GM10847 (cell line): ENCODE measurements around the gene ARL3.

Experiments used
- POLR2A ChIP-seq: IDR thresholded peaks from 2 replicates; pipeline ENCODE4 v1.6.1; 2011; ENCODE audit not compliant: insufficient read length; ENCODE audit errors: extremely low read depth

The ARL3 gene, protein sequence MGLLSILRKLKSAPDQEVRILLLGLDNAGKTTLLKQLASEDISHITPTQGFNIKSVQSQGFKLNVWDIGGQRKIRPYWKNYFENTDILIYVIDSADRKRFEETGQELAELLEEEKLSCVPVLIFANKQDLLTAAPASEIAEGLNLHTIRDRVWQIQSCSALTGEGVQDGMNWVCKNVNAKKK

DNA sequence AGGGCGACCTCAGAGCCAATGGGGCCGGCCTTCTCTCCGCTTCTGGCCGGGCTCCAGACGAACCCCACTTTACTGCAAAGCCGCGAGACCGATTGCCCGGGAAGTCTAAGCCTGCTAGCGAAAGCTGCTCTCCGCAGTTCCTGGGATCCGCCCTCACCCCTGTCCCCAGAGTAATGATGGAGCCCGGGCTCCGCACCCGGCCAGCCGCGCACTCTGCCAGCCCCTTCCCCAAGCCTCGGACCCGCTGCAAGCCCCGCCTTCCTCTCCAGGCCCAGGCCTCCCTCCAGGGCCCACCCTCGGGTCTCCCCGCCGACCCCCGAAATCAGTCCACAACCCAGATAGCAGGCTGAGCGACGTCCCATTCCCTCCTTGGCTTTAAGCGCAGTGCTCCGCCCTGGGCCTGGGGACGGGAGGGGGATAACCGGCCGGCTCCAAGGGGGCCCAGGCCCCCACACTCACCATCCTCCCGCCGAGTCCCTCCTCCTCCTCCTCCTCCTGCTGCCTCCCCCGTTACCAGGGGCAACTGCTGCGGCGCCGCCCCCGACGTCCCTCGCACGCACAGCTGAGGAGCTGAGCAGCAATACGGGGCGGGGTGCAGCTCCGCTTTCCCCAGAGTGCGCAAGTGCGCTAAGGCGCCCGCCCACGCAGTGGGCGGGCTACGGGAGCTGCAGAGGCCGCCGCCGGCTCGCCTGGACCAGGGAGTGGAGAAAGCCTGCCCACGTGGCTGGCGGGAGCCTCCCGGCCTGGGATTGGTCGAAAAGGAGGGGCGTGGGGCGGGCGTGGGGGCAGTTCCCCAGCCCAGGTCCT is at the start of gene ARL3:
Gene ARL3 (minus strand): TSS at position 584 of the 807 bp plus-strand sequence. CDS start 122 bp downstream, at position 462.
- TF ChIP-seq POLR2A = peak; percentile 24

DNA sequence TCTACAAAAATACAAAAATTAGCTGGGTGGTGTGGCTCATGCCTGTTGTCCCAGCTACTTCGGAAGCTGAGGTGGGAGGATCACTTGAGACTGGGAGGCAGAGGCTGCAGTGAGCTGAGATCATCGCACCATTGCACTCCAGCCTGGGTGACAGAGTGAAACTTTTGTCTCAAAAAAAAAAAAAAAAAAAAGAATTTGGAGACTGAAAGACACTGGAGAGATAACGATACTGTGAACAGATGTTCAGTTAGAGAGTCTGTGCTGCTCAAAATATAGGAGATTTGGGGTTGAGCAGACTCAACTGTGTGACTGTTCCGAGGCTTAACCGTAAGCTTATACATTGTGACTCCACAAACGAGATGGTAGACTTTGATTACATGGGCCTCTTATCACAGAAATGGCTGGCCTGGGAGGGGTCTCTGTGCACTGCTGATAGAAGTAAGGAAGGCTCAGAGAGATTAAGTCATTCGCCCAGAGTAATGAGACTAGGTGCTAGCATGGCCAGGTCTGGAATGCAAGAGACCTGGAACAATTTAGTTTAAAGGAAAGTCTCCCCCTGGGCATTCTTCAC is 48.9 kb upstream of the ARL3 start:
- TF ChIP-seq POLR2A = no peak

DNA sequence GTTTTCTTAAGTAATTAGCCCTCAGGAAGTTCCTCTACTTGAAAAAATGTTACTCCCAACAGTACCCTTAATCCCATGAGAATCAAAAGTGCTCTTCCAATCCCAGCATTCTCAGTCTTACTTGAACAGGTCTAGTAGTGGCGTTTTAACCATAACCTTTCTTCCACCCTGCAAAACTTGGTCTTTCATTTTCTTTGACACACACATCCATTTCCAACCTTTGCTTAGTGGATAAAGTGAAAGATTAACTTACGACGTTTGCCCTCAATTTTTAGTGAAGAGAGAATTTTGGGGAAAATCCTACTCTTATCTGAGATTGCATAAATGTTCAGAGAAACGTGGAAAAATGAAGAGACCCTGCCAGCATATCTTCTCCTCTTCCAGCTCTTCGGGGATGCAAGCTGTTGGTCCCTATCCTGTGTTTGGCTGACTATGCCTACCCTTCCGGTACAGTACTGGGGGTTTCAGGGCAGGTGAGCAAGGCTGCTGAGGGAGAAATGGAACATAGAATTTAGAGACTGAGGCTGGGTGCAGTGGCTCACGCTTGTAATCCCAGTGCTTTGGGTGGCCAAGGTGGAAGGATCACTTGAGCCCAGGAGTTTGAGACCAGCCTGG is 48.3 kb upstream of the ARL3 start:
- no peak for TF ChIP-seq POLR2A

DNA sequence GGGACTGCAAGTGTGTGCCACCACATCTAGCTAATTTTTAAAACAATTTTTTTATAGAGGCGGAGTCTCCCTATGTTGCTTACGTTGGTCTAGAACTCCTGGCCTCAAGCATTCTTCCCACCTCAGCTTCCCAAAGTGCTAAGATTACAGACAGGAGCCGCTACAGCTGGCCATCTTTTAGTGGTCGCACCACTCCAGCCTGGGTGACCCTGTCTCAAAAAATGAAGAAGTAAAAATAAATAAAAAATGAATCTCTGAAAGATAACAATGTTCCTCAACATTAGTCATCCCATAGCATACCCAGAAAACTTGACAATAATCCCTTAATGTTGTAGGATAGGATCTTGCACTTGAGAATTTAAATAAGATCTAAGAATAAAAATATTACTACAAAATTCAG is 47.8 kb upstream of the ARL3 start:
- no peak for TF ChIP-seq POLR2A

DNA sequence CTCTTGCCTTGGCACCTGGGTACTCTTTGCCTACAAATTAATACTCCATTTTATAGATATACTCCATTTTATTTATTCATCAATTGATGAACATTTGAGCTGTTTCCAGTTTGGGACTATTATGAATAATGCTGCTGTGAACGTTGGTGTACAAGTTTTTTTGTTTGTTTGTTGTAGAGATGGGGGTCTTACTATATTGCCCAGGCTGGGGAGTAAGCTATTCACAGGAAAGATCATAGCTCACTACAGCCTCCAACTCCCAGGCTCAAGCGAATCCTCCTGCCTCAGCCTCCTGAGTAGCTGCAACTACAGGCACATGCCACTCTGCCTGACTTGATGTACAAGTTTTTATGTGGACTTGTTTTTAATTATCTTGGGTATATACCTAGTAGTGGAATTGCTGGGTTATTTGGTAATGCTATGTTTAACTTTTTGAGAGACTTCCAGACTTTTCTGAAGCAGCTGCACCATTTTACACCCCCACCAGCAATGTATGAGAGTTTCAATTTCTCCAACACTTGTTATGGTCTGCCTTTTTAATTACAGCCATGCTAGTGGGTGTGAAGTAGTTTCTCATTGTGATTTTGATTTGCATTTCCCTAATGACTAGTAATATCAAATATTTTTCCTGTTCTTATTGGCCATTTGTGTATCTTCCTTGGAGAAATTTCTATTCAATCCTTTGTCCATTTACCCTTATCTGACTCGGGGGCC is 45.5 kb upstream of the ARL3 start:
- no peak for TF ChIP-seq POLR2A

DNA sequence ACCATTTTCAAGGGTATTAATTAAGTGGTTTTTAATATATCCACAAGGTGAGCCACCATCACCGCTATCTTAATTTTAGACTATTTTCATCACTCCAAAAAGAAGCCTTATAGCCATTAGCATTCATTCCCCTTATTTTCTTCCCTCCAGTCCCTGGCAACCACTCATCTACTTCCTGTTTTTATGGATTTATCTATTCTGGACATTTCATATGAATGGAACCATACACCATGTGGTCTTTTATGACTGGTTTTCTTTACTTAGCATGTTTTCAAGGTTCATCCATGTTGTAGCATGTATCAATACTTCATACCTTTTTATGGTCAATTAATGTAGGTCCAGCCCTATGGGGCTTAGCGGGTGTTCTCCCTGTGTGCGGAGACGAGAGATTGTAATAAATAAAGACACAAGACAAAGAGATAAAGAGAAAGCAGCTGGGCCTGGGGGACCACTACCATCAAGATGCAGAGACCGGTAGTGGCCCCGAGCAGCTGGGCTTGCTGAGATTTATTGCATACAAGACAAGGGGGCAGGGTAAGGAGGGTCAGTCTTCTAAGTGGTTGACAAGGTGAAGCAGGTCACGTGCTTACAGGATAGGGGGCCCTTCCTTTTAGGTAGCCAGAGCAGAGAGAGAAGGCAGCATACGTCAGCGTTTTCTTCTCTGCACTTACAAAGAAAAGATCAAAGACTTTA is 44.2 kb upstream of the ARL3 start:
- no peak for TF ChIP-seq POLR2A

DNA sequence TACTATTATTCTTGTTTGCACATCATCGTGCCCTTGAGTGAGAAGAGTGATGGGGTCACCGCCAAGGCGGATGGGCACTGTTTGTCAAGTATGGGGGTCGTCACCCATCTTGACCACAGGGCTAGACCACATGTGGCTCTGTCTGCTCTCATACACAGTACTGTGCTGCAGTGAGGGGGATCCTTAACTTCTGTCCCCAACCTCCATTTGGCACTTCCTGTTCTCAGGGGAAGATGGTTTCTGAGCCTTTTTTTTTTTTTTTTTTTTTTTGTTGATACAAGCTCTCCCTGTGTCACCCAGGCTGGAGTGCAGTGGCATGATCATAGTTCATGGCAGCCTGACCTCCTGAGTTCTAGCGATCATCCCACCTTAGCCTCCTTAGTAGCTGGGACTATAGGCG is 43.1 kb upstream of the ARL3 start:
- TF ChIP-seq POLR2A = no peak

DNA sequence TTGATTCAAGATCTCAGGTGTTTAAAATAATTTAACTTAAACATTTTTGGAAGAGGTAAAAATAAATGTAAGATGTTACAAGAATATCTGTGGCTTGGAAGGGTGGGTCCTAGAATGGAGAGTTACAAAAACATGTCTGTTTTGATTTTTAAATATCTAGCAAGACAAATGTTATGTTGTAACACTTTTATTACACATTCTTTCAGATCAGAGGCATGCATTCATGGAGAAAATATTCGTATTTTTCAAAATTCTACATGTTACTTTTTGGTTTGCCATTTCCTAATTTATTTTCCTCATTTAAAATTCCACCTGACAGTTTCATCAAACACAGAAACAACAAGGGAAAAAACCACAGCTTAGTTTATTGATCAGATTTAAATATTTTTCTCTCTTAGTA is 39.5 kb upstream of the ARL3 start:
- no peak for TF ChIP-seq POLR2A

DNA sequence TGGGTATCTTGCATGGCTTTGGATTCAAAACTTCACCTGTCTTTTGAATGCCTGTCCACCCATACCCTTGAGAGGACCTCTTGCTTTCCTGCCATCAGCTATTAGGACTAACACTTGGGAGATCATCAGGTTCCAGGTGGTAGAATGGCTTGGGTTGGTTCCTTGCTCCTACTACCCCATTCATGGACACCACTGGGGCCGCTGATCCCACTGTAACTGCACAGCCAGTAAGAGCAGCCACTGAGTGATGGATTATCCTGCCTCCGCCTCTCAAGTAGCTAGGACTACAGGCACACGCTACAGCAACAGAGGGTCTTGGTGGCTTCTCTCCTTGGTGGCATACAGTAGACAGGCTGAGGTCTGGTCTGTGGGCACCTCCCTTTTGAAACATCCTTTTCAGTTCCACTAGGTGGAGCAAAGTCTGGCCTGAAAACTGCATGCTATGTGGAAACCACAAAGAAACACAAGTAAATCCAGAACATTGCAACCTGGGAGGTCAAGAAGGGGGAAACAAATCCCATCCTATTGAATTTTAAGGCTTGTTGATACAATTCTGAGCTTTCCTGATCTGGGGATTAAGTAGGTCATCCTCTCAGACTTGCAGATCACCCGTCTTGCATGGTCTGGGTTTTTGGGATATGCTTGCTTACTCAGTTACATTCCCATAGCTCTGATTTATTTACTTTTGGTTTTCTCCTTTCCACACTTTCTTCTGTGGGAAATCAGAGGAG is 38.9 kb upstream of the ARL3 start:
- no peak for TF ChIP-seq POLR2A

DNA sequence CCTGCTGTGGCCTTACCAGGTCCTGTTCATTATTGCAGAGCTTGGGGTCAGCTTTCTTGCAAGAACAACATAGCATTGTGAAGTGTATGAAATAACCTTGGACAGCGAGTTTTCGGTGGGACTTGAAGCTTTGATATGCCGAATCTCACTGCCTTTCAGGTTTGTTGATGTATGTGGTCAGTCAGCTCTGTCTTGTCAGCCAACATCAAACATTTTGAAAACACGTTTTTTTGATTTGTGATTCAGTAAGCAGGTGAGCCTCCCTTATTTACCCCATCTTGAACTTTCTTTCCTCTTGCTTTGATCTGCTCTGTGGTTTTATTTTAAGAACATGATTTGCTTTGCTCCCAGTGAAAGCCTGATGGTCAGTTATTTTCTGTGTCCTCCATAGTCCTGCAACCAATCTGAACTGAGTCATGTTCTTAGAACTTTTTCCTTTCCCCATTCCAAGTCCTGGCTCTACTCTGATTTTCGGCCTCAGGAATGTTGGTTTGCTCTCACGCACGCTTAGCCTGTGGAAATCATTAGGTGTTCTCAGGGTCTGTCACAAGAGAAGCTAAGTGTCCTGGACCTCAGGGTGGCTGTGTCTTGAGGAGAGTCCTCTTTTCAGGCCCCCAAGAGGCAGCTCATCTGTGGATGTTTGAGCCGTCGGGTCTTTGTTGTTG is 38.2 kb upstream of the ARL3 start:
- TF ChIP-seq POLR2A = no peak

DNA sequence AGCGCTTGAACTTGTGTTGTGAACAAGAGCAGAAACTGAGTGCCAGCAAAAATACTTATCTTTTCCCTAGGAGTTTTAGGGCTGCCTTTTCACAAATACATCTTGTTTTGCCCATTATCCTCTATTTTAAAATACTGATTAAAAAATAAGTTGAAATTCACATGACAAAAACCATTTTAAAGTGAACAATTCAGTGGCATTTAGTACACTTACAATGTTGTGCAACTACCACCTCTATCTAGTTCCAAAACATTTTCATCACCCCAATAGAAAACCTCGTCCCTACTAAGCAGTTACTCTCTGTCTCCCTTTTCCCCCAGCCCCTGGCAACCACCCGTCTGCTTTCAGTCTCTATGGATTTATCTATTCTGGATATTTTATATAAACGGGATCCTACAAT is 31.0 kb upstream of the ARL3 start:
- TF ChIP-seq POLR2A = no peak

DNA sequence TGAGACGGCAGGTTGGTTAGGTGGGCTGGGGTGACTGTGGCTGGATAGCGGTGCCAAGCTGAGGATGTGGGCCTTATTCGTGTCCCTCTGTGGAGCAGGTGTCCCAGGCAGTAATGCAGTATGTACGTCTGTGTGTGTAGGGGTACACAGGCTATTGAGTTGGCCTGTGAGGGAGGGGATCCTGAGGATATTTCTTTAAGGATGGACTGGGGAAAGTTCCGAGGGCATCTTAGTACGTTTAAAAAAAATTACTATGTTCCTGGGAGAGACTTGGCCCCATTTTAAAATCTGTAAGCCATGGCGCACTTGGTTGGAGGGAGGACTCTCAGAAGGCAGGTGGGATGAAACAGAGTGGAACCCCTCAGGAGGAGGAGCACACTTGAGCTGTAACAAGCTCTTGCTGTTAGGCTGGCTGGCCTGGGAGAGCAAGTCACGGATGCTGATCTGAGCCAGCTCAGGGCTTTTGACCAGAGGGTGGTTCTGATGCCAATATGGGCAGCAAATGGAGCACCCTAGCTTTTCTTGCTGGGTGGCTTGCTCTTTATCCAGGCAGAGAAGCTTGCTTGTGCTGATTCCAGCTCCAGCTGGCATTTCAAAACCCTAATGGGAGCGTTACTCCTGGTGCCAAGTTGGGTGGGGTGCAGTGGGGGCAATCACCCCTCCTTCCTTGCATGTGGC is 30.3 kb upstream of the ARL3 start:
- no peak for TF ChIP-seq POLR2A
